ENCODE data around the gene CCDC188.
A peak's percentile ranks its signal among the peaks of the same experiment; 100 is the strongest.

The CCDC188 gene

GRCh38 chr22:20113551-20114310 is 37.1 kb downstream of the CCDC188 start:
- H3K27me3 ChIP-seq (ENCODE audit: insufficient read depth, low read depth, severe bottlenecking), result no peaks in the 10 kb centered on the region
- no peaks in the 10 kb centered on the region for H3K9me3 ChIP-seq (ENCODE audit: severe bottlenecking)
- no peak overlapping the region for H3K27ac ChIP-seq
- H3K36me3 ChIP-seq, result peaks cover 89% of the 10 kb centered on the region
- TF ChIP-seq CTCF (IDR thresholded peaks at IDR 0.05; ENCODE audit: low read depth, low read length), result no peak
- DNase-seq, result no peak
- no peak overlapping the region for H3K4me3 ChIP-seq (ENCODE audit: low read depth, low read length)

GRCh38 chr22:20112623-20113511 is 38.0 kb downstream of the CCDC188 start:
- TF ChIP-seq CTCF (IDR thresholded peaks at IDR 0.05; ENCODE audit: low read depth, low read length), result no peak
- peak overlapping the region; percentile 31 for H3K27ac ChIP-seq

GRCh38 chr22:20111689-20112622 is 38.9 kb downstream of the CCDC188 start:
- Histone ChIP-seq H3K27ac (peak overlapping the region; percentile 46), H3K36me3 (peaks cover 96% of the 10 kb centered on the region), H3K9me3 (ENCODE audit: severe bottlenecking) (no peaks in the 10 kb centered on the region), H3K4me3 (ENCODE audit: low read depth, low read length) (no peak overlapping the region), H3K27me3 (ENCODE audit: insufficient read depth, low read depth, severe bottlenecking) (no peaks in the 10 kb centered on the region)
- no peak for TF ChIP-seq CTCF (IDR thresholded peaks at IDR 0.05; ENCODE audit: low read depth, low read length)
- no peak for DNase-seq

More at GRCh38 chr22:20112623-20113511, 38.0 kb downstream of the CCDC188 start:
- Histone ChIP-seq H3K36me3 (peaks cover 89% of the 10 kb centered on the region), H3K4me3 (ENCODE audit: low read depth, low read length) (no peak overlapping the region), H3K9me3 (ENCODE audit: severe bottlenecking) (no peaks in the 10 kb centered on the region), H3K27me3 (ENCODE audit: insufficient read depth, low read depth, severe bottlenecking) (no peaks in the 10 kb centered on the region)
- DNase-seq, result no peak

GRCh38 chr22:20111045-20111688 is 39.7 kb downstream of the CCDC188 start:
- Histone ChIP-seq H3K27me3 (ENCODE audit: insufficient read depth, low read depth, severe bottlenecking) (no peaks in the 10 kb centered on the region), H3K36me3 (peaks cover 100% of the 10 kb centered on the region), H3K4me3 (ENCODE audit: low read depth, low read length) (no peak overlapping the region), H3K27ac (peak overlapping the region; percentile 49), H3K9me3 (ENCODE audit: severe bottlenecking) (no peaks in the 10 kb centered on the region)
- DNase-seq, result peak; percentile 58
- peak; percentile 75 for TF ChIP-seq CTCF (IDR thresholded peaks at IDR 0.05; ENCODE audit: low read depth, low read length)

- no peak for DNase-seq
- Histone ChIP-seq H3K36me3 (peaks cover 100% of the 10 kb centered on the region), H3K27me3 (ENCODE audit: insufficient read depth, low read depth, severe bottlenecking) (no peaks in the 10 kb centered on the region), H3K4me3 (ENCODE audit: low read depth, low read length) (no peak overlapping the region), H3K9me3 (ENCODE audit: severe bottlenecking) (no peaks in the 10 kb centered on the region), H3K27ac (peak overlapping the region; percentile 49)
- no peak for TF ChIP-seq CTCF (IDR thresholded peaks at IDR 0.05; ENCODE audit: low read depth, low read length)
Measured at GRCh38 chr22:20110359-20110985, 40.4 kb downstream of the CCDC188 start.

Data from WERI-Rb-1 (cell line).